GM21619 (cell line): ENCODE measurements around the gene FBXL7.

Experiments
- ATAC-seq: cut with Tn5 transposase; IDR thresholded peaks from one replicate; pipeline ENCODE4 v1.9.1; 2021; ENCODE audit not compliant: unreplicated experiment

FBXL7 gene

GRCh38 chr5:15575666-15576065 is 75.7 kb downstream of the FBXL7 start:
- no peak for ATAC-seq

DNA sequence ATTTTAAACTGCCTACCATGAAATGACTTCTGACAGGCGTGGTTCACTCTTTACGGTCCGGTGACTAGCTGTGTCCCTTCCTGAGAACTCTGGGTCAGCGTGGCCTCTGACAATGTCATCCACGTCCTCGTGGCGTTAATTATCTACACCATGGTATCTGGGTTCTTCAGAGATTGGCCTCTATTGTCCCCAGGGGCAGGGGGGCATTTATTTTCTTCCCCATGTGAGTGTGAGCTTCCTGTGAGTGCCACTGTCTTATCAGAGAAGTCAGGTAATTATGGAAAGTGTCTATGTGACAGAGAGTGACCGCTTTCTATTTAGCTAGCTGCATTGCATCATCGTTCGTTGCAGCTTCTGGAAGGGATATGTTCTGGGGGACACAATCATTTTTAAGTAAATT is 77.2 kb downstream of the FBXL7 start:
- ATAC-seq = no peak

DNA sequence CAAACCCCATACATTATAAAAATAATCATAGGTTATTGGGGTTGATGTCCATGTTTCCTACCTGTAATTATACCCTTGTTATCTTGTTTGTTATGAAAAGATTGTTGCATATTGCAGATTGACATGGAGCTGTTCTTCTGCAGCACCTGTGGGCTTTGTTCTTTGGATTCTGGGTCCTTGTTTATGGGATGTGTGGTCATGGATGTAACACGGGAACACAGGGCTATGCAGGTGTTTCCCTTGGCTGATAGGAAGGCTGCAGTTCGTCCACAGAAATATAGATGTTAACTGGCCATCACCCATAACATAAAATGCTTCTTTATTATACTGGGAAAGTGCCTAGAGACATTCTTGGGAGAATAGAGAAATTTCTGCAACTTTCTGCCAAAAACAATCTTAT is 77.9 kb downstream of the FBXL7 start:
- ATAC-seq = no peak

DNA sequence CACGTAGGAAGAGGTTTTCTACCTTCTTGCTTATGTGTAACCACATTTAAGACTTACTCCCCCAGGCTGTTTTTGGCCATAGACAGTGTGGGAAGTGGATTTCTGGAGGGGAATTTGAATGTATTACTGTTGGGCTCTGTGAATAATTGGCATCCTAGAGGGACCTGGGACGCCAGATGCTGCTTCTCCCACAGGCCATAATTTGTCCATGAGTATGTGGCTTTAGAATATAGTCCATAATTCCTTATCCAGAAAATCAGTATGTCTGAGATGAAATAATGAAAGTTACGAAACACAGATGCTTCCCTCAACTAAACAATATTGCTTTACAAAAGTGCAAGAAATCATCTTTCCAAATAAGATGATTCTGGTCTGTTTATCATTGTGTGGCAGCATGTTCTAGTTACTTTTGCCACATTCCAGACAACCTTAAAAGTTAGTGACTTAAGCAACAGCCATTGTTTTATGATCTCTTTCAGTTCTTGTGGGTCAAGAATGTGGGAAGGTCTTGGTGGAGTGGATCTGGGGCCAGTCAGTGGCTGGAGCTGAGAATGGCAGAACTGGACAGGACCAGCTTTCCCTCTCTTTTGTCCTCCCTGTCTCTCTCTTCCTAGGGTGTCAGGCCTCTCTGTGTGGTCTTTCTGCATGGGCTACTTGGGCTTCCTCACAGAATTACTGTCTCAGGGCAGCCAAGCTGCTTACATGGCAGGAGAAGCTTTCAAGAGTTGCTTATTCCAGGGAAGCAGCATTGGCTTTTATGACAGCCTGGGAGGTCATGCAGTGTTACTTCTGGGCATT is 79.4 kb downstream of the FBXL7 start:
- ATAC-seq = no peak

- no peak for ATAC-seq
Observed at GRCh38 chr5:15584528-15584927, 84.5 kb downstream of the FBXL7 start.

DNA sequence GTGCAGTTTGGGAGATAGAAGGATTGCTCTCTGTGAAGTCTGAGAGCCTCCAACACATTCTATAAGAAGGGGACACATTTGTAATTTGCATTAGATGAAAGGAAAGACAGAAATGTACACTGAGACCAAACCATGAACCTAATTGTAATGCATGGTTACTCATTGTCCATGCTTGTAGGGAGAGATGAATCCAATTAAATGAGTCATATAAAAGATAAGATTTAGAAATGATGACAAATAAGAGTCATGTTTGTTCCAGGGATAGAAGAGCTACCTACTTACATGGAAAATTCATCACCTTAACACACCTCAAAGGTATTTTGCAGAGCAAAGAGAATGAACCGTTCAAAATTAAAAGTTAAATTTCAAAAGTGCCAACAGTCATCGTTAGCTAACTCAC is 85.1 kb downstream of the FBXL7 start:
- ATAC-seq = no peak

GRCh38 chr5:15585841-15586591 is 86.0 kb downstream of the FBXL7 start:
- no peak for ATAC-seq

DNA sequence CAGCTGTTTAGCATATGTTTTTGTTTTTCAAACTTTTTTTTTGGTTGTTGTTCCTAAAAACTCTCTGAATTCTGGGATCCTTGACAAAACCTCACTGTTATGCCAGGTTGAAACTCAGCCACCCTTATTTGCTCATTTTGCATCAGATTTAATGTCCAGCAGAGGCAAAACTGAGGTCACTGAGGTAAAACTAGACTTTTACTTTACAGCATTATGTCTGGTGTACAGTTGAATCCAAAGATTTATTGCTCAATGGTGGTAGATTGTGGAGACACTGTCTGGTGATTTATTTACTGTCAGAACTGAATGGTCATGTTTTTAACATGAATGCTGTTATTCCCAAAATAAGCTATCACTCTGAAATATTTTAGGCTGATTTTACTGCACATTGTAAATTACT is 87.9 kb downstream of the FBXL7 start:
- ATAC-seq = no peak

GRCh38 chr5:15592728-15593127 is 92.7 kb downstream of the FBXL7 start:
- no peak for ATAC-seq

- no peak for ATAC-seq
Observed at GRCh38 chr5:15594977-15595568, 95.1 kb downstream of the FBXL7 start.

DNA sequence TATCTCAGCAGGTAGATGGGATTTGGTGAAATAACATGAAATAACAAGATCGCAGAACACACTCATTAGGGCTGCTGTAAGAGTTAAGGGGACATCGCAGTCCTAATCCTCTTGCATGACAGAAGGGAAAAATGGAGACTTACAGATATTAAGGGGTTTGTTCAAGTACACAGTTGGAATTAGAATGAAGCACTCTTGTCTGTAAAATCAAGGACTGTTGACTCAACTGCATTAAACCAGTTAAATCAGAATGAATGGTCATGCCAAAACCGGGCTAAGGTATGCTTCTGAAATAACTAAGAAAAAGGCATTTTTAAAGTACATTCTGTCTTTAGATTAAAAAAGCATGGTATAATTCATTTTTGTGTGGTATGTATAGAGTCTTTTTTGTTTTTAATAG is 95.9 kb downstream of the FBXL7 start:
- ATAC-seq = no peak

GRCh38 chr5:15596936-15597335 is 97.0 kb downstream of the FBXL7 start:
- ATAC-seq = no peak

- ATAC-seq = no peak
Observed at GRCh38 chr5:15597804-15598203, 97.8 kb downstream of the FBXL7 start.

DNA sequence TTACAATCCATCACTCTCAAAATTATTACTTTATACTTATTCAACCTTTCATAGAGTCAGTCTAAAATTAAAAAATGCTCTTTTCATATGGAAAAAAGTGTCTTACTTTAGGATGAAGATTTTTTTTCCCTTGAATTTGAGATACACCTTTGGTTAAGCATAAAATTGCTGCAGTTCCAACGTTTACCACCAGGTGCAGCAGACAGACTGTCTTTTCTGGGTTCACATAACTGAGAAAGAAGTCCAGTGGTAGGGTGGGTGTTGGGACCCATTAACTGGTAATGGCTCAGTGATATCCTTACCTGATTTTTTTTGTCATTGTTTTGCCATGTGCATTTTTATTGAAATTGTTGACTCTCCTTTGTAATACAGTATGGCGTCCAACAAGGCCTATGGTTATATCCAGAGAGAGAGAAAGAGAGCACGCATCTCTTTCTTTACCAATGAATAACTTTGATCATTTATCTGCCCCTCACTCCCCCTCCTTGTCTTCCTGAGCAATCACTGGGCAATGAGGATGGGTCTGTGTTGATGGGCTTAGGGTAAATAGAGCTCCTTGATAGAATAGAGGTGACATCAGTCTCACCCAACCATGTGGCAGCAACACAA is 98.4 kb downstream of the FBXL7 start:
- no peak for ATAC-seq

DNA sequence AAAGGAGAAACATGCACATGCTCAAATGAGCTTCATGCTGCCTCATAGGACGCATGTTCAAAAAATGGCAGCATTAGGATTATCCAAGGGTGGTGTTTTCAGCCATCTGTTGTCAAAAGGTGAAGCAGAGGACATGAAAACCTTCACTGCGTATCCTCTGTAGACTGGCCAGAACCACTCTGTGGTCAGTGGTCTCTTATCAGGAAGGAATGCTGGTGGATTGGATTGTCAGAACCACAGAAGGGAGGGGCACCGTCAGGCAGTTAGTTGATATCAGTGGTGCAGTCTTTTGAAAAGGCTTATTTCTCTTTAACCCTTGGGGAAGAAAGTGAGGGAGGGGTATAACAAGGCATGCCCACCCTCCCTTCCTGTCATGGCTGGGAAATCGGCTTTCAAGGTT is 100.1 kb downstream of the FBXL7 start:
- no peak for ATAC-seq

- ATAC-seq = no peak
Observed at GRCh38 chr5:15601274-15601673, 101.3 kb downstream of the FBXL7 start.

DNA sequence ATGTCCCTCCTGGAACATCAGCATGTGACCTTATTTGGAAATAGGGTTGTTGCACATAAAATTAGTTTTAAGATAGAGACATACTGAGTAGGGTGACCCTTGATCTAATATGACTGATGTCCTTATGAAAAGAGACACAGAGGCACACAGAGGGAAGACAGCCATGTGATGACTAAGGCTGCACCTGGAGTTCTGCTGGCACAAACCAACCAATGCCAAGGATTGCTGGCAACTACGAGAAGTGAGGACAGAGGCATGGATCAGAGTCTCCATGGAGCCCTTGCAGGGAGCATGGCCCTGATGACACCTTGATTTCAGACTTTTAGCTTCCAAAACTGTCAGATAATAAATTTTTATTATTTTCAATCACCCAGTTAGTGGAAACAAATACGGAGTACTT is 101.9 kb downstream of the FBXL7 start:
- no peak for ATAC-seq

DNA sequence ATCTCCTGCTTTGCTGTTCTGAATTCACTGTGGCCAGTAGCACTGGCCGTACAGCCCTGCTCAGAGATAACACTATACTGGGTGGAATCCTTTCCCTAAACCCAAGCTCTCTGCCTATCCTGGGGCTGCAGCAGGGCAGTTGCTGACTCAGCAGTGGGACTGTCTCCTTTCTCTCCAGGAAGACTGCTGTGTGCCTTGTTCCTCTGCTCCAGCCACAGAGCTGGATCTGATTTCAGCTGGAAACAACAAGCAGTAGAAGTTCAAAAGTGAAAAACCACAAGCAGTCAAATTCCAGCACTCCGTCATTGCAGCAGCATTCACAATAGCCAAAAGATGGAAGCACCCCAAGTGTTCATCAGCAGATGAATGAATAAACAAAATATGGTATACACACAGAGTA is 105.0 kb downstream of the FBXL7 start:
- no peak for ATAC-seq

GRCh38 chr5:15606197-15606596 is 106.2 kb downstream of the FBXL7 start:
- ATAC-seq = no peak

- ATAC-seq = no peak
Observed at GRCh38 chr5:15607076-15607475, 107.1 kb downstream of the FBXL7 start.

DNA sequence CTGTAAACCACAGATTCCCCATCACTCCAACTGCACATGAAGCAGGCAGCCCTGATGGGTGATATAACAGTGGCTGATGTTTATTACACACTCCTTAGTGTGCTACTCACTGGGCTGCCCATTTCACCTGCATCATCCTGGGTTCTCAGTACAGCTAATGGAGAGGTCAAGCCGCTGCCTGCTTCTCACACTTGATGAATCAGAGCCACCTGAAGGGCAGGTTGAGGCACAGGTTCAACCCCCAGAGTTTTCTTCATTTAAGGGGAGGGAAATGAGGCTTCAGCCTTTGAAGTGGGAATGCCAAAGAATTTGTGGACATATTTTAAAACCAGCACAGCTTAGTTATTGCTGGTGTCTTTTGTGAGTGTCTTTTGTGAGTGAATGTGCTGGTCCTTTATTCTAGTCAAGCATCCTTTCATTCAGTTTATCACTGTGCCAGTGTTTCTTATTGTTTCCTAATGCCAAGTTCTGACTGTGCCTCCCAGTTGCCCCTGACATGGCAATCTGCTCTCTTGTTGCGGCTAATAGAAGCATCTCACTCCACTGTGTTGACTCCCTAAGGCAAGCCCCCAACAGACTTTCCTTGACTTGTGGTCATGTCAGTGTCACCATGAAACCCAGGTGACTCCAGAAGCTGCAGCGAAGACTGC is 109.2 kb downstream of the FBXL7 start:
- no peak for ATAC-seq
